NCI-H187 (cell line): ENCODE data around the gene DNASE2.

Experiments
- DNase-seq, 2 experiments: peaks; one replicate each; lab custom pipeline; 2025; lab: John Stamatoyannopoulos, UW

The DNASE2 gene

DNA sequence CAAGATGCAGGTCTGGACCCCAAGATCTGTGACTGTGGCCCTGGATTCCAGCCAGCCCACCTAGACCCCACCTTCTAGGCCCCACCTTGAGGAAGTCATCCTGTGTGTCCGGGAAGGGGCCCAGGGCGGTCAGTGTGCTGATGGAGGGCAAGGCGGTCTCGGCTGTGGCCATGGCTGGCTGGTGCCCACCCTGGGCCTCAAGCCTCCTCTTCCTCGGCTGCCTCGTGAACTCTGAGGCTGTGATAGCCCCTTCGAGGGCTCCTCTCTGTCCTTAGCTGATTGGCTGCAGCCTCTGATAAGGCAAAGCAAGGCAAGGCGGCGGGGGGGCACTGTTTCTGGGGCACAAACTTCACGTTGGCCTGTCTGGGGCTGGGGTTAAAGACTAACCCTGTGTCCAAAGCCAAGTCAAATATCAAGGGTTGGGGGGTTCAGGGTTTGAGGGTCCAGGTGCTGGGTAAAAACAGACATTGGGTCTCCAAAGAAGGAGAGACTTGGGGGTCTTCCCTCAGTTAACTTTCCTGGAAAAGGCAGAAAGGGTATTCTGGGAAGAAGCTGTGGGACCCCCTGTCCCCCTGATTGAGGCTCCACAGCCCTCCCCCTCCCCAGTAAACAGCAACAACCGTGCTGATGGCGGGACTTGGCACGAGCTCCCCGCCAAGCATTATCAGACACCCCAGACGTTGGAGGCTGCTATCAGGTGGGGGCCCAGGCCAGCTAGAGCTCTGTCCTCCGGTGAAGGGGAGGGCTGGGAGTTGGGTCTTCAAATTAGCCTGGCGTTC is 5.9 kb upstream of the DNASE2 start, which contains the start of gene KLF1:
KLF1 (minus strand) TSS at position 233 of the 779 bp plus-strand sequence; CDS start at position 172, 61 bp downstream.
- DNase-seq, result no peak

DNA sequence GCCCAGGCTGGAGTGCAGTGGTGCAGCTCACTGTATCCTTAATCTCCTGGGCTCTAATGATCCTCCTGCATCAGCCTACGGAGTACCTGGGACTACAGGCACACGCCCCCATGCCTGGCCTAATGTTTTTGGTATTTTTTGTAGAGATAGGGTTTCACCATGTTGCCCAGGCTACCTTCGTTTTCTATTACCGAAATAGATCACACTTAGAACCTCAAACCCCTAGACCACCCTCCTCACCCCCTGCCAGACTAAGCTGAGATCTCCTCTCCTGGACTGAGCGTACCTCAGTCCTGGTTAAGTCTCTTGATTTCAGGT is 5.4 kb upstream of the DNASE2 start:
- no peak for DNase-seq

DNA sequence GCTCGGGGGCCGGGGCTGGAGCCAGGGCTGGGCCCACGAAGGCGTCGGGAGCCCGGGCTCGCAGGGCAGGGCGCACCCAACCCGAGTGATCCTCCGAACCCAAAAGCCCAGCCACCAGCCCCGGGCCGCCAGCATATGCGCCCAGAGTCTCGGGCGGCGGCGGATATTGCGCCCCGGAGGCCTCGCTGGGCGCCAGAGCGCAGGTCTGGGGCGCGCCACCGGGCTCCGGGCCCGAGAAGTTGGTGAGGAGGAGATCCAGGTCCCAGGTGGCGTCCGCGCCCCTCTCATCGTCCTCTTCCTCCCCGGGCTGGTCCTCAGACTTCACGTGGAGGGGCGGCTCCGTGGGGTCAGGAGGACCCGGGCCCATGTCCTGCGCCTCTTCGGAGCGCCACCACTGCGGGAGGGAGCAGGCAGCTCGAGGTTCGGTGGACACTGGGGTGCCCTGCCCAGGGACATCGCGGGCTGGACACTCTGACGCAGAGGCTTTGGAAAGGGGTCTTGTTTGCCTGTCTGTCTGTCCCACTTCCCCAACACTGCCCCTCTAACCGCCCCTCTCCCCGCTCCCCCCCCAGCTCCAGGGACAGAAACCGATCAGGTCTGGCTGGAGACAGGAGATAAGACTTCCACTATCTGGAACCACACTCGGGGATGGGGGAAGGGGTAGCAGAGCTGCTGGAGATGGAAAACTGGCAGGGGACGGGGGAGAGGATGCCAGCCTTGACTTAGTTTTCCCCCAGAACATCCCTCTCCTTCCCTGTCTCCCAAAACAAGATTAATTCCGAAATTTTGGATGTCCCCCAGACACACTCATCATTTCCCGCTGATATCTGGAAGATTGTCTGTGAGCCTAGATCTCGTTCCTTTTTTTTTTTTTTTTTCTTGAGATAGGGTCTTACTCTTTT is 4.8 kb upstream of the DNASE2 start:
- DNase-seq, result no peak

DNA sequence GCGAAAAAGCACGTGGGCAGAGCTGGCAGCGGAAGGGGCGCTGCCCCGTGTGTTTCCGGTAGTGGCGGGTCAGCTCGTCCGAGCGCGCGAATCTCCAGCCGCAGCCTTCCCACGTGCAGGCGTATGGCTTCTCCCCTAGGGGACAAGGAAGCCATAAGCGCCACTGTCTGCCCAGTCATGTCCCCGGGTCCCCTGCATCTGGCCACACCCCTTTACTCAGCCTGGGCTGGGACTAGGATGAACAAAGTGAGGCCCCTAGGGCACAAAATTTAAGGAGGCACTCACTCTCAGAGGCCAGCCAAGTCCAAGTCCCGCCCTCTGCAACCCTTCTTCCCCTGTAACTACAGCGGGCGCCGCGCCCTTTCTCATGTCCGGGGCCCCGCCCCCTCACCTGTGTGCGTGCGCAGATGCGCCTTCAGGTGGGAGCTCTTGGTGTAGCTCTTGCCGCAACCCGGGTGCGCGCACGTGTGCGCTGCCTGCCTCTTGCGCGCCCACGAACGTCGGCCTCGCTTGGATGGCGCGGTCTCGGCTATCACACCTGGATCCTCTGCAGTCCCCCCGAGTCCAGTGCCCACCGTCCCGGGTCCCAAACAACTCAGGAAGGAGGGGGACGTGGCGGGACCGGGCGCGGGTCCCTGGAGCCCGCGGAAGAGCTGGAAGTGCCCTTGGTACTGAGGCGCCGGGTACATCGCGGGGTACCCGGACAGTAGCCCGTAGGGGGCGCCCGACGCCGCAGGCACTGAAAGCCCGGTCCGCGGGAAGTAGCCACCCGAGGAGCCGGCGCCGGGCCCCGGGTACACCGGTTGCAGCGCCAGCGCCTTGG is 3.9 kb upstream of the DNASE2 start:
- peak; percentile 81 to 85 for DNase-seq

DNA sequence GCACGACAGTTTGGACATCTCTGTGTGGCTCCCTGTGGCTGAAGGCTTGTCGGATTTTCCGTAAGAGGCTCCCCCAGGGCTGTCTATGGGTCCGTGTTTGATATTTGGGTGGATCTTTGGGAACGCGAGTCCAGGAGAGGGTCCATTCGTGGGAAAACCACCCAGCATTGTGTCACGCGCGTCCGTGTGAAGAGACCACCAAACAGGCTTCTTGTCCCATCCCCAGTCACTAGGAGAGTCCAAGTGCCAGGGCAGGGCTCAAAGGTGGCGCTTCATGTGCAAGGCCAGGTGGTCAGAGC is 3.3 kb upstream of the DNASE2 start:
- DNase-seq, result no peak

DNA sequence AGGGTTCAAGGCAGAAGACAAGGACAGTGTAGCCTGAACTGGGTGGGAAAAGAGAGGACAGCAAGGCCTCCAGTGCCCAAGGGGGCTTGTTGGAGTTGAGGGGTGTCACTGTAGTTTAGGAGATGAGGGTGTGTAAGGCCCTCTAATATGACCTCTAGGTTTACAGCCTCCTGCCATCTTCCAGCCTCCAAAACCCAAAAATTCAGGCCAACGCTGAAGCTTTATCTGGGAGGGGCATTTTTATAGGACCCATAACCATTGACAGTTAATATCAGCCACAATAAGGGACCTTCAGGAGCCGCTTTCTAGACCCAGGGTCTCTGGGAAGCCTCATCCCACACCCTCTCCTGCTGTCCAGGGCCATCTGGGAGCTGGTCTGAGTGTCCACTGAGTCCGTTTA is 3.0 kb upstream of the DNASE2 start:
- no peak for DNase-seq

DNA sequence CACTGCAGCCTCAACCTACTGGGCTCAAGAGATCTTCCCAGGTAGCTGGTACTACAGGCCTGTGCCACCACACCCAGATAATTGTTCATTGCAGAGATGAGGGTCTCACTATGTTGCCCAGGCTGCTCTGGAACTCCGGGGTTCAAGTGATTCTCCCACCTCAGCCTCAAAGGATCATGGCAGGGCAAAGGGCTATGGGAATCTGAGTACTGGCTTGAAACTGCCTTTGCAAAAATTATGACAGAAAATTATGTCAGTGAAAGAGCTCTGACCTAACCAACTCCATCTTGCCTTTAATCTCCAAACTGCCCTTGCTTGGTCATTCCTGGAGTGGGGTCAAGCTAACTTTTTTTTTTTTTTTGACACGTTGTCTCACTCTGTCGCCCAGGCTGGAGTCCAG is 1.3 kb upstream of the DNASE2 start:
- DNase-seq, result no peak

DNA sequence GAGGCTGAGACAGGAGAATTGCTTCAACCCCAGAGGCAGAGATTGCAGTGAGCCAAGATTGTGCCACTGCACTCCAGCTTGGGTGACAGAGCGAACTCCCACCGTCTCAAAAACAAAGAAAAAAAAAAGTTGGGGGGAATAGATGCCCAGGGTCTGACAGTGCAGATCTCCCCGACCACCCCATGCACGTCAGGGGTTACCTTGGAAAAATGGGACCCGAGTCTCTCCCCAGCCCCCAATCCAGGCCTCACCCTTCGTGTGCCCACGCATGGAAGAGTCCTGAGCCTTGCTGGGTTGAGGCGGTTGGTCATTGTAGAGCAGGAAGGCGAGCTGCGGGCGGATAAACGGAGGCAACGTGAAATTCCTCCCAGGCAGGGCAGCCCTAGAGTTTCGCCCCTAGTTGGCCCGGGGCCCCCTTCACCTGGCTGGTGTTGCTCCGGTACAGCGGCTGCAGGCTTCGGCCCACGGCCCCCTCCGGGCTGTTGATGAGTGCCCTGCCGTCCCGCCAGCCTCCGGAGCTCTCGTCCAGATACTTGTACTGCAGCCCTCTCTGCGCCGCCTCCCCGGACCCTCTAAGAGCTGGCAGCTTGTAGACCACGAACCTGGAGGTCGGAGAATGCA is 588 bp downstream of the DNASE2 start:
- peak in 1 of 2 experiments; percentile 6 for DNase-seq

DNA sequence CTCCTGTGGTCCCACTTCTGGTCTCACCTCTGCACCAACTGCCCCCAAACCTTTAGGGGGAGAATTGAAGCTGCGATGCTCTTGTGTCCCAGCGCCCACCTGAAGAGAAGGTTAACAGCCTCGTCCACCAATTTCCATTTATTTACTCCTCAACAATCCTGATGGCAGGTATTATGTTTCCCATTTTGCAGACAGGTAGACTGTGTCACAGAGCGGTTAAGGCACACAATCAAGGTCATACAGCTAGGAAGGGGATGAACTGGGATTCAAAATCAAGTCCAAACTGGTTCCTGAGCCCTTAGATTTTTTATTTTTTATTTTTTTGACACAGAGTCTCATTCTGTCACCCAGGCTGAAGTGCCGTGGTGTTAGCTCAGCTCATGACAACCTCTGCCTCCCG is 6.2 kb downstream of the DNASE2 start:
- DNase-seq, result no peak

DNA sequence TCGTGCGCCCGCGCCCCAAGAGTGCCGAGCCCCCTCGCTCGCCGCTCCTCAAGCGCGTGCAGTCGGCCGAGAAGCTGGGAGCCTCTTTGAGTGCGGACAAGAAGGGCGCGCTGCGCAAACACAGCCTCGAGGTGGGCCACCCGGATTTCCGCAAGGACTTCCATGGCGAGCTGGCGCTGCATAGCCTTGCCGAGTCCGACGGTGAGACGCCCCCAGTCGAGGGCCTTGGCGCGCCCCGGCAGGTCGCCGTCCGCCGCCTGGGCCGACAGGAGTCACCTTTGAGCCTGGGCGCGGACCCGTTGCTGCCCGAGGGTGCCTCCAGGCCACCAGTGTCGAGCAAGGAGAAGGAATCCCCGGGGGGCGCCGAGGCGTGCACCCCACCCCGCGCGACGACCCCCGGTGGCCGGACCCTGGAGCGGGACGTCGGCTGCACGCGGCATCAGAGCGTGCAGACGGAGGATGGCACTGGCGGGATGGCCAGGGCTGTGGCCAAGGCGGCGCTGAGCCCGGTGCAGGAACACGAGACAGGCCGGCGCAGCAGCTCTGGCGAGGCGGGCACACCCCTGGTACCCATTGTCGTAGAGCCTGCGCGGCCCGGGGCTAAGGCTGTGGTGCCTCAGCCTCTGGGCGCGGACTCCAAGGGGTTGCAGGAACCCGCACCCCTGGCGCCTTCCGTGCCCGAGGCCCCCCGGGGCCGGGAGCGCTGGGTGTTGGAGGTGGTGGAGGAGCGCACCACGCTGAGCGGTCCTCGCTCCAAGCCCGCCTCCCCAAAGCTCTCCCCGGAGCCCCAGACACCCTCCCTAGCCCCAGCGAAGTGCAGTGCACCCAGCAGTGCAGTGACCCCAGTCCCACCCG is 7.1 kb downstream of the DNASE2 start:
- DNase-seq, result no peak

DNA sequence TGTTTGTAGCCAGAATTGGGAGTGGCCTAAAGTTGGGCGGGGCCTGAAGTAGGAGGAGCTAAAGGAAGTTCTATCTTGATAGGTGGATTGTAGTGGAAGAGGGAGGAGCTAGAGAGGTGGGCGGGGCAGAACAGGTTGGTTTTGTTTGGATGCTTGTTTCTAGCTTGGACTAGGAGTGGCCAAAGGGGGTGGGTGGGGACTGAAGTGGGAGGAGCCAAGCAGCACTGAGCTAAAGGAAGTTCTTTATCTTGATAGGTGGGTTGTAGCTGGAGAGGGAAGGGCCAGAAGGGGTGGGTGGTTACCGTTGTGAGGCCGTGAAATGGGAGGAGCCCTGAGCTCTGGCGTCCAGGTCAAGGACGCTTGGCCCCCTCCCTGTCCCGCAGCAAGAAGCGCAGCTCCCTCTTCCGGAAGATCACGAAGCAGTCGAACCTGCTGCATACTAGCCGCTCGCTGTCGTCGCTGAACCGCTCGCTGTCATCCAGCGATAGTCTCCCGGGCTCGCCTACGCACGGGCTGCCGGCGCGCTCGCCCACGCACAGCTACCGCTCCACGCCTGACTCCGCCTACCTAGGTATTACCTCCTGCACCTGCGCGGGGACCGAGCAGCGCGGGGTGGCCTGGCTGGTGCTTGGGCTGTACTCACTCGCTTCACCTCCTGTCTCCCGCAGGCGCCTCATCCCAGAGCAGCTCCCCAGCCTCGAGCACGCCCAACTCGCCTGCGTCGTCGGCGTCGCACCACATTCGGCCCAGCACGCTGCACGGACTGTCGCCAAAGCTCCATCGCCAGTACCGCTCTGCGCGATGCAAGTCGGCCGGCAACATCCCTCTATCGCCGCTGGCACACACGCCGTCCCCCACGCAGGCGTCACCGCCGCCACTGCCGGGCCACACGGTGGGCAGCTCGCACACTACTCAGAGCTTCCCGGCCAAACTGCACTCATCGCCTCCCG is 8.0 kb downstream of the DNASE2 start:
- peak; percentile 52 to 56 for DNase-seq

DNA sequence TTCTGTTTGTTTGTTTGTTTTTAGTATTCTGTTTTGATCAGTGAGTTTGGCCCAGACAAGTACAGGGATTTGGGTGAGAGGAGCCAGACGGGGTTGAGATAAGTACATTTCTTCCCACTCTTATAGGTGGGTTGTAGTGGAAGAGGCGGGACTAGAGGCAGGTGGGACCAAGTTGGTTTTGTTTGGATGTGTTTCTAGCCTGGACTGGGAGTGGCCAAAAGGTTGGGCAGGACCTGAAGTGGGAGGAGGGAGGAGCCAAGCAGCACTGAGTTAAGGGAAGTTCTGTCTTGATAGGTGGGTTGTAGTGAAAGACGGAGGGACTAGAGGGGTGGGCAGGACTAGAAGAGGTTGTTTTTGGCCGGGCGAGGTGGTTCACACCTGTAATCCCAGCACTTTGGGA is 9.0 kb downstream of the DNASE2 start:
- DNase-seq, result no peak

DNA sequence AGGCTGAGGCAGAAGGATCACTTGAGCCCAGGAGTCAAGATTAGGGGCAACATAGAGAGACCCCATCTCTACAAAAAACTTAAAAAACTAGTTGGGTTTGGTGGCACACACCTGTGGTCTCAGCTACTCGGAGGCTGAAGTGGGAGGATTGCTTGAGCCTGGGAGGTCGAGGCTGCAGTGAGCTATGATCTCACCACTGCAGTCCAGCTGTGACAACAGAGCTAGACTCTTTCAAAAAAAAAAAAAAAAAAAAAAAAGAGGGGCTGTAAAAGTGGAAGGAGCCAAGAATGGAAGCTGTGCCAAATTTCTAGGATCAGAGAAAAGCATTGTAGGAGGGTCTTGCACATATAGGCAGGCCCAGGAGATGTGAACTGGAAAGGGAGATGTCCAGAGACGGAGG is 9.6 kb downstream of the DNASE2 start:
- DNase-seq, result no peak

DNA sequence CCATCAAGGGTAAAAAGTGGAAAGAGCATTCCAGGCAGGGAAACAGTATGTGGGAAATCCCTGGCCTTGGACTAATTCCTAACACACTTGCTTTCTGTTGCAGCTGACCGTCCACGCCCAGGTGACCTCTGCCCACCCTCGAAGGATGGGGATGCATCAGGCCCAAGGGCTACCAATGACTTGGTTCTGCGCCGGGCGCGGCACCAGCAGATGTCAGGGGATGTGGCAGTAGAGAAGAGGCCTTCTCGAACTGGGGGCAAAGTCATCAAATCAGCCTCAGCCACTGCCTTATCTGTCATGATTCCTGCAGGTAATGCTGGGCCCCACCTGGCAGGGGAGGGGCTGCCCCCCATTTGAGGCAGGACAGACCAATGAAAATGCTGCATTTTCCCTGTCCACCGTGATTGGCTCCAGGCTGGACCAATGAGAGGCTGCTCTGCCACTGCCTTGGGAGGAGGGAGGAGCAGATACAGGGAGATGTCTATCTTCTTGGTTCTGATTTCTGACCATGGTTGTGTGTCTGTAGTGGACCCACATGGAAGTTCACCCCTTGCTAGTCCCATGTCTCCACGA is 12.6 kb downstream of the DNASE2 start:
- no peak for DNase-seq

DNA sequence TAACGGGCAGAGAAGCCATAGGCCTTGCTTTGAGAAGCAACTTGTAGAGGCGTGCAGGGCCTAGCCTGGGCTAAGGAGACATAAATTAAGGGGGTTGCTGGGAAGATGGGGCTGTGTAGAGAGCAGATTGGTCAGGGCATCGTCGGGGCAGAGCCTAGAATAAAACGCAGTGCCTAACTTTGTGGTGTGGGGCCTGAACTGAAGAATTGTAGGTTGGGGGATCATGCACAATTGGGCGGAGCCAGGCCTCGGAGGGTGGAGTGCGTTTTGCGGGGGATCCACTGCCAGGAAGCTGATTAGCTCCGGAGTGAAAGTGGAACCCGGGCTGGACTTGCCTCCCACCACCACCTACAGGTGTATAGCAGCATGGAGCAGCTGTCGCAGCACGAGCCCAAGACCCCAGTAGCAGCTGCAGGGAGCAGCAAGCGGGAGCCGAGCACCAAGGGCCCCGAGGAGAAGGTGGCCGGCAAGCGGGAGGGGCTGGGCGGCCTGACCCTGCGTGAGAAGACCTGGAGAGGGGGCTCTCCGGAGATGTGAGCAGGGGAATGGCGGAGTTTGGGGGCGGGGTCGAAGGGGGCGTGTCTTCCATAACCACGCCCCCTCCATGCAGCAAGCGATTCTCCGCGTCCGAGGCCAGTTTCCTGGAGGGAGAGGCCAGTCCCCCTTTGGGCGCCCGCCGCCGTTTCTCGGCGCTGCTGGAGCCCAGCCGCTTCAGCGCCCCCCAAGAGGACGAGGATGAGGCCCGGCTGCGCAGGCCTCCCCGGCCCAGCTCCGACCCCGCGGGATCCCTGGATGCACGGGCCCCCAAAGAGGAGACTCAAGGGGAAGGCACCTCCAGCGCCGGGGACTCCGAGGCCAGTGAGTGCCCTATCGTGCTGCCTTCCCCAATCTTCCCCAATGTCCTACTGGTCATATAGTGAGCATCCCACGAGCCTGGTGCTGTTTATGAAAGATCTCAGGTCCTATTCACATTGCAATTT is 13.8 kb downstream of the DNASE2 start:
- peak; percentile 25 to 44 for DNase-seq

DNA sequence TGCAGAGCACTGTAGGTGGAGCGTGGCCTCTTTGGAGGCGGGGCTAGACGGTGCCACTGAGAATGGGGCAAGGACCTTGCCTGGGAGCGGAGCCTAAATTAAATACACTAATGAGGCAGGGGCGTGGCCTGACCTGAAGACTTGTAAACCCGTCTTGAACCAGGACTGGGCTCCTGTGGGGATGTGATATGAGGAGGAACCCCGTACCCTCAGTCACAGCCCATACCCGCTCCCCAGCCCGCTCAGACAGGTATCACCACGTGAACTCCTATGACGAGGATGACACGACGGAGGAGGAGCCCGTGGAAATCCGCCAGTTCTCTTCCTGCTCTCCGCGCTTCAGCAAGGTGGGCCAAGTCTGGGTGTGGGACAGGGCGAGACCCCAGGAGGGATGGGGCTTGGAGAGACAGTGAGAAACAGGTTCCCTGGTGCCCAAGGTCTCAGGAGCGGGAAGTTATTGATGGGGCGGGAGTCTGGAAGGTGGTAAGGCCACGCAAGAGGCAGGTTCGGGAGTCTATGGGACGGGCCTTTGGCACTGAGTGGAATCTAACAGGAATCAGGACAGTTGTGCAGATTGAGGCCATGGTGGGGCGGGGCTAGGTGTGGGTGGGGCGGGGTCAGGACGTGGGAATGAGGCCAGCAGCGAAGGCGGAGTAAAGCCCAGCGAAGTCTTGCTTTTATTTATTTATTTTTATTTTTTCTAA is 14.7 kb downstream of the DNASE2 start:
- DNase-seq, result no peak

DNA sequence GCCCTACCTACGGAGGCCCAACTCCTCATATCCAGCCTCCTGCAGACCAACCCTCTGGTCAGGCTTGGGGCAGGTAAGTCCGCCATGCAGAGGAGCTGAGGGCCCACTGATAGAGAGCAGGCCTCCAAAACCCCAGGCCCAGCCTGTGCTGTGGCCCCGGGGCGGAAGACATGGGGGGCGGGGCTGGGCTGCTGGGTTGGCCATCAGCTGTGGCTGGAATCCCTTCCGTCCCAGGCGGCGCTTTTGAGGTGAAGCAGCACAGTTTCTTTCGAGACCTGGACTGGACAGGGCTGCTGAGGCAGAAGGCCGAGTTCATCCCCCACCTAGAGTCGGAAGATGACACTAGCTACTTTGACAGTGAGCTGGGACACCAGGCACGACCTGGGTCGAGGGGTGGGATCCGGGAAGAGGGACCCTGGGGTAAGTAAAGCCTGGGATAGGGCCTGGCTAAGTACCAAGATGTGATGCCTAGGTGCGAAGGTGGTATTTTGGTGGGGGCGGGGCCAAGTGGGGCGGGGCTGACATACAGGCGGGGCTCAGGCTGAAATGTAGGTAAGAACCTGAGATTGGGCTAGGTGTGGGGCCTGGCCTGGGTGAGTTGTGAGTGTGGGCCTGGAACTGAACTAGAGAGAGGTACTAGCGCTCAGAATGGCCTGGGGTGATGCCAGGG is 15.4 kb downstream of the DNASE2 start:
- no peak for DNase-seq
